Smooth muscle cell (in vitro differentiated cells): Measurements from ENCODE around the gene SNPH. TPM values are rescaled to one million over a fixed set of nuclear protein-coding genes. Genes with fewer than 3 reads are reported as not detected.

Experiments used
- DNase-seq: peaks from one replicate; lab custom pipeline; 2025; ENCODE audit not compliant: unreplicated experiment; lab: John Stamatoyannopoulos, UW
- H2AFZ ChIP-seq: fragments of 200-600 bp; sonication (generic); 2 replicates; pipeline ENCODE4 v1.6.0; 2016; ENCODE audit warnings: antibody characterized with exemption, low read depth, mild to moderate bottlenecking
- H3F3A ChIP-seq: fragments of 200-600 bp; sonication (generic); 2 replicates; pipeline ENCODE4 v1.6.0; 2017; ENCODE audit warnings: antibody characterized with exemption, low read depth
- H3K27ac ChIP-seq: fragments of 200-600 bp; sonication (generic); 2 replicates; pipeline ENCODE4 v1.5.1; 2016; ENCODE audit warnings: low read depth, mild to moderate bottlenecking
- H3K27me3 ChIP-seq: fragments of 200-600 bp; sonication (generic); 2 replicates; pipeline ENCODE4 v1.6.1; 2016; ENCODE audit warnings: low read depth, mild to moderate bottlenecking
- H3K36me3 ChIP-seq: fragments of 200-600 bp; sonication (generic); 2 replicates; pipeline ENCODE4 v1.5.1; 2016; ENCODE audit warnings: low read depth
- H3K4me1 ChIP-seq: fragments of 200-600 bp; sonication (generic); 2 replicates; pipeline ENCODE4 v1.5.1; 2016; ENCODE audit warnings: low read depth
- H3K4me2 ChIP-seq: fragments of 200-600 bp; sonication (generic); 2 replicates; pipeline ENCODE4 v1.6.0; 2016; ENCODE audit warnings: mild to moderate bottlenecking
- H3K4me3 ChIP-seq: fragments of 200-600 bp; sonication (generic); 2 replicates; pipeline ENCODE4 v1.5.1; 2016; ENCODE audit warnings: mild to moderate bottlenecking
- H3K79me2 ChIP-seq: fragments of 200-600 bp; sonication (generic); 2 replicates; pipeline ENCODE4 v1.6.0; 2016; ENCODE audit warnings: low read depth, mild to moderate bottlenecking
- H3K9ac ChIP-seq: fragments of 200-600 bp; sonication (generic); 2 replicates; pipeline ENCODE4 v1.6.0; 2016; ENCODE audit warnings: low read depth
- H3K9me3 ChIP-seq: fragments of 200-600 bp; sonication (generic); replicated peaks from 2 replicates; pipeline ENCODE4 v1.5.1; 2016; ENCODE audit warnings: low read depth
- H4K20me1 ChIP-seq: fragments of 200-600 bp; sonication (generic); 2 replicates; pipeline ENCODE4 v1.6.0; 2016; ENCODE audit warnings: low read depth
- WGBS: methylation state at CpG from one replicate; pipeline ENCODE4 v1.1.7; 2016; ENCODE audit warnings: low lambda C conversion rate; 5-methylcytosine and 5-hydroxymethylcytosine counted together
- polyA plus RNA-seq: library from polyadenylated mRNA; unstranded; fragments of >200 nt; fragmentation: Nextera tagmentation; extraction: Ambion mirVana; gene quantifications from 2 replicates; pipeline ENCODE4 v1.2.1, GENCODE V29; 2016
- total RNA-seq: library from RNA; depleted of rRNA; stranded (reverse); fragments of >200 nt; gene quantifications from 2 replicates; pipeline ENCODE4 v1.2.3, GENCODE V29; 2014
- TF ChIP-seq, protein P1 (sequence below): fragments of 200-600 bp; sonication (generic); IDR thresholded peaks from 2 replicates; pipeline ENCODE4 v1.5.1; 2017; ENCODE audit warnings: borderline replicate concordance, mild to moderate bottlenecking, antibody characterized with exemption; ENCODE audit not compliant: insufficient read depth, poor library complexity, severe bottlenecking

SNPH gene
- total and polyA plus RNA-seq, 2 experiments from 2014 or later = 3.0 to 3.1 TPM

DNA sequence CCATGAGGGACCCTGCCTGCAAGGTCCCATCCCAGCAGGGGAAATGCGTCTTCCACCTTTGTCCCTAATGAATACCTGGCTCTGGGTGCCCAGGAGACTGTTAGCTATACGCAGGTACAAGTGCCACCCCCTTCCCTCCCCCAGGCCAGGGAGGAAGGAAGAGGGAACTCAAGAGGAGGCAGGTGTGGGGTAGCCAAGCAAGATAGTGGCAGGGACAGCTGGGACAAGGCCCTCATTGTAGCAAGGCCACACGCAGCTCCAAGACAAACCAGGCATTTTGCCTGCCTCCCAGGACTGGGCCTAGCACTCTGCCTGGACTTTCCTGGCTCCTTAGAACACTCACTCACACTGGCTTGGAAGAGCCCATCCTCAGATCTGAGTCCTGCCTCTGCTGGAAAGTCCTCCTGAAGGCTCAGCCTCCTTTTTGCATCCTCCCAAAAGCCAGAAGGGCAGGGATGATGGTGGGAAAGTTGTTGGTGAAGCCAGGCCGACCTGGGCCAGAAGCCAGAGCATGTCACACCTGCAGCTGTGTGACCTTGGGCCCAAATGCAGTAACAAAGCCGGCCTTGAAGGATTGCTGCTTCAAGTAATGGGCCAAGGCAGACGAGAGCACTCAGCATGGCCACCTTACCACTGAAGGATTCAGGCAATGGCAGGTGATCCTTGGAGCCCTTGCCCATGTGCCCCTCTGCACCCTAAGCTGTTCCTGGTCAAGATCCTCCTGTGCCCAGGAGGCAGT, 27.7 kb downstream of the SNPH start:
- H3K27ac ChIP-seq = no peak overlapping the region
- H4K20me1 ChIP-seq = no peaks in the 10 kb centered on the region
- H3F3A ChIP-seq = no peaks in the 10 kb centered on the region
- H3K79me2 ChIP-seq = no peaks in the 10 kb centered on the region
- no peaks in the 10 kb centered on the region for H3K36me3 ChIP-seq
- H3K27me3 ChIP-seq = no peaks in the 10 kb centered on the region
- H3K4me1 ChIP-seq = no peaks in the 10 kb centered on the region
- no peak for DNase-seq
- H3K4me3 ChIP-seq = no peak overlapping the region
- H3K9ac ChIP-seq = no peak overlapping the region
- H3K9me3 ChIP-seq = no peaks in the 10 kb centered on the region
- TF ChIP-seq, protein P1, sequence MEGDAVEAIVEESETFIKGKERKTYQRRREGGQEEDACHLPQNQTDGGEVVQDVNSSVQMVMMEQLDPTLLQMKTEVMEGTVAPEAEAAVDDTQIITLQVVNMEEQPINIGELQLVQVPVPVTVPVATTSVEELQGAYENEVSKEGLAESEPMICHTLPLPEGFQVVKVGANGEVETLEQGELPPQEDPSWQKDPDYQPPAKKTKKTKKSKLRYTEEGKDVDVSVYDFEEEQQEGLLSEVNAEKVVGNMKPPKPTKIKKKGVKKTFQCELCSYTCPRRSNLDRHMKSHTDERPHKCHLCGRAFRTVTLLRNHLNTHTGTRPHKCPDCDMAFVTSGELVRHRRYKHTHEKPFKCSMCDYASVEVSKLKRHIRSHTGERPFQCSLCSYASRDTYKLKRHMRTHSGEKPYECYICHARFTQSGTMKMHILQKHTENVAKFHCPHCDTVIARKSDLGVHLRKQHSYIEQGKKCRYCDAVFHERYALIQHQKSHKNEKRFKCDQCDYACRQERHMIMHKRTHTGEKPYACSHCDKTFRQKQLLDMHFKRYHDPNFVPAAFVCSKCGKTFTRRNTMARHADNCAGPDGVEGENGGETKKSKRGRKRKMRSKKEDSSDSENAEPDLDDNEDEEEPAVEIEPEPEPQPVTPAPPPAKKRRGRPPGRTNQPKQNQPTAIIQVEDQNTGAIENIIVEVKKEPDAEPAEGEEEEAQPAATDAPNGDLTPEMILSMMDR = no peak
- WGBS = 88% methylated on average over 6 of the region's 6 CpGs
- no peak overlapping the region for H2AFZ ChIP-seq
- no peak overlapping the region for H3K4me2 ChIP-seq

DNA sequence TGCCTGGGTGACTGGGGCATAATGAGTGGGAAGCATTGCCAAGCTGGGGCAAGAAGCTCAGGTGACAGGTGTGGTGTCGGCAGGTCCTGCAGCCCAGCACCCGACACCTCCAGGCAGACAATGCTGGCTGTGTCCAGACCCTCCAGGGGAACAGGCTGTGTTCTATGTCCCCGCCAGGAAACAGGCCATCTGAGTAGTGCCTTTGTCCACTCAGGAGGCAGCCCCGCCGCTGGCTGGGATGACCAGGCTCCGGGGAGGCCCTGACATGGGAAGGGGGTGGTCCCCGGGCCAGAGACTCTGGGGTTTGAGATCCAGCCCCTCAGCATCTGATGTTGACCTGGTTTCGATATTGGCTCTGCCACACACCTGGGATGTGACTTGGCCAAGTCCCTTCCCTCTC, 28.4 kb downstream of the SNPH start:
- Histone ChIP-seq H3K4me1 (no peaks in the 10 kb centered on the region), H4K20me1 (no peaks in the 10 kb centered on the region), H3K9me3 (no peaks in the 10 kb centered on the region), H3K27ac (no peak overlapping the region), H3K4me2 (no peak overlapping the region), H2AFZ (no peak overlapping the region), H3K9ac (no peak overlapping the region), H3K4me3 (no peak overlapping the region), H3K79me2 (no peaks in the 10 kb centered on the region), H3K36me3 (no peaks in the 10 kb centered on the region), H3K27me3 (no peaks in the 10 kb centered on the region), H3F3A (no peaks in the 10 kb centered on the region)
- 91% methylated on average over 8 of the region's 8 CpGs for WGBS
- TF ChIP-seq, protein P1 = no peak
- DNase-seq = no peak

DNA sequence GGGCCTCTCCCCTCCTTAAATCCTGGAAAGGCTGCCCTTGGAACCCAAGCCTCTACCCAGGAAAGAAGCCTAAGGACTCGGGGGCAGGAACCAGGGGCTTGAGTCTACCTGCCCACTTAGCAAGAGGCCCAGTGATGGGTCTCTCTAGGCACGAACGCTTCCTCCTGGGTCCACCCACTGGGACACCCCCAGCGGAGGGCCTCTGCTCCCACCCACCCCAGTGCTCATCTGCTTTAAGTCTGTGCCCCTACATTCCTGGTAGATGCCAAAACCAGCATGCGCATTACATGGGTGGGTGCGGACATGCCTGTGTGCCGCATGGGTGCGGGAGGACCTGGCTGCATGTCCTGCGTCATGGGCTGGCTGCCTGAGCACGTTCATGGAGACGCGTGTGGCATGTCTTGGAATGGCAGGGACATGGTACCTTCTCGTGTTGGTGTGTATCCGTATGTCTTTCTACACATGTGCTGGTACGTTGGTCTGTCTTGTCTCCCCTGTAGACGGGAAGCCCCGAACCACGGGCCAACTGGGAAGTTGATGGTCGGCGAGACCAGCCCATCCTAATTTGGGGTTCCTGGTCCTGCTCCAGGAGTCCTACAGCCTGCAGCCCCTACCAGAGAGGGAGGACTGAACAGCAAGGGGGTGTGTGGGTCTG, 29.3 kb downstream of the SNPH start:
- Histone ChIP-seq H3K4me3 (no peak overlapping the region), H4K20me1 (no peaks in the 10 kb centered on the region), H3K4me2 (no peak overlapping the region), H2AFZ (no peak overlapping the region), H3K27me3 (no peaks in the 10 kb centered on the region), H3F3A (no peaks in the 10 kb centered on the region), H3K27ac (no peak overlapping the region), H3K9me3 (no peaks in the 10 kb centered on the region), H3K79me2 (no peaks in the 10 kb centered on the region), H3K4me1 (no peaks in the 10 kb centered on the region), H3K9ac (no peak overlapping the region), H3K36me3 (no peaks in the 10 kb centered on the region)
- no peak for DNase-seq
- 95% methylated on average over 20 of the region's 20 CpGs for WGBS
- TF ChIP-seq, protein P1 = no peak
